ENCODE measurements around the gene RPRD2.

RPRD2 gene

DNA sequence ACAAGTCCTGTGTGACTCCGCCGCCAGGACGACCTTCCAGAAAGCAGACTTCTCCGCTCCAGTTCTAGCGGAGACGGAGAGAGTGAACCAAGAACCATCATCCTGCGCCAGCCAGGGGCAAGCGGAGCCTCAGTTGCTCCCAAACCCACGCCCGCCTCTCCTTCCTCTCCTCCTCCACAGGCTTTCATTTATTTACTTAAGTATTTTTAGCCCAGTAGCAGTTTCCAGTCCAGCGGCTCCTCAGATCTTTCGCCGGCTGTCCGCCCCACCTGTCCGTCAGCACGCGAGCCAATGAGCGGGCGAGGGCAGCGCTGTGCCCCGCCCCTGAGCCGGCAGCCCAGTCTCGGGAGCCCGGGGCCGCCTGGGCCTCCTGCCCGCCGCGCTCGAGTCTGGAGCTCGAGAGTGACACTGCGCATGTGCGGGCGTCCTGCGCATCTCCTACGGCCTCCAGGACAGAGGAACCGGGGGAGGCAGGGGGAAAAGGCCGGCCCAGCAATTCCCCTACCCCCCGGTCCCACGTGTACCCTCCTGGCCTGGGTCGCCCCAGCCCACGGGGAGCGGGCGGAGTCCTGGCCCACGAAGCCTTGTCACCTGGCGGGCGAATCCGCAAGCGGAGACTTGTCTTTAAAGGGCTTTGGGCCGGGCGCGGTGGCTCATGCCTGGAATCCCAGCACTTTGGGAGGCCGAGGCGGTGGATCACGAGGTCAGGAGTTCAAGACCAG, 151.5 kb downstream of the RPRD2 start, which contains the start of gene FALEC:
FALEC (plus strand) TSS at position 425 of the 722 bp plus-strand sequence.
- peak; percentile 78 to 83 for DNase-seq

- DNase-seq, result no peak
These were observed 152.2 kb downstream of the RPRD2 start for GRCh38 chr1:150516050-150516591.

DNA sequence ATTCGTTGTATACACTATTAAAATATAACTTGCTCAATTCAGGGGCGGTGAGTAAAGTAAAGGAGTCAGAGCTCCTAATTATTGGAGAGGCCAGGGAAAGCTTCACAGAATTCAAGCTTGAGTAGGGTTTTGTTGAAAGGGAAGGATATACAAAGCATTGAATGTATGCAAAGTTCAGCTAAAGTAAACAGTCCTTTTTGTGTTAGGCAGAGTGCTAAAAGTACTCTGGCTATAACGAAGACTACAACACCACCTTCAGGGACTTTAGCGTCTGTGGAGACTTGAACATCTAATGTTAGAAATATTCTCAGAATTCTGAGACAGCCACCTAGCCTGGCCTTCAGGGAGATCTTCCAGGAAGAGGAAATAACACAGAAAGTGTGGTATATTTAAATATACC, 152.7 kb downstream of the RPRD2 start:
- no peak for DNase-seq

DNA sequence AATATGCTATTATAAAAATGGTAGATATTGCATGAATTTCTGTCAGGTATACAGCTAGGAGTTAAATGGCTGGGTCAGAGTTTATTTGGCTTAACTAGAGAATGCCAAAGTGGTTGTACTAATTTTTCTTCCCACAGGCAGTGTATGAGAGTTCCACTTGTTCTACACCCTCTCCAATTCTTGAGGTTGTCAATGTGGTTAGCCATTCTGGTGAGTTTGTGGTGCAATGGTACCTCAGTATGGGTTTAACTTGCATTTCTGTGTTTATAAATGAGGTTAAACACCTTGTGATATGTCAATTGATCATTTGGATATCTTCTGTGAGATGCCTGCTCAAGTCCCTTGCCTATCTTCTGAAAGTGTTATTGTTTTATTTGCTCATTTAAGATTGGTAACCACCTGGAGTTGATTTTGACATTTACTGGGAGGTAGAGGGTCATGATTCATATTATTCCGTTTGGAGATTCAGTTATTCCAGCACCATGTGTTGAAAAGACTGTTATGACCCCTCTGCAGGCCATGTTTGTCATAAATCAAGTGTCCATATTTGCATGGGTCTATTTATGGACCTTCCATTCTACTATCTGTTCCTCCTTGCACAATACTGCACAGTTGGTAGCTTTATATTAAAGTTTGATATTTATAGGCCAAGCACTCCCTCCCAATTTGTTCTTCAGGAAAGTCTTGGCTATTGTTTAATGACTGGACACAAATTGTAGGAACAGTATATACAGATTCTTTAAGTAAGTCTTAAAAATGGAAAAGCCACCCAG, 157.4 kb downstream of the RPRD2 start:
- DNase-seq, result no peak

DNA sequence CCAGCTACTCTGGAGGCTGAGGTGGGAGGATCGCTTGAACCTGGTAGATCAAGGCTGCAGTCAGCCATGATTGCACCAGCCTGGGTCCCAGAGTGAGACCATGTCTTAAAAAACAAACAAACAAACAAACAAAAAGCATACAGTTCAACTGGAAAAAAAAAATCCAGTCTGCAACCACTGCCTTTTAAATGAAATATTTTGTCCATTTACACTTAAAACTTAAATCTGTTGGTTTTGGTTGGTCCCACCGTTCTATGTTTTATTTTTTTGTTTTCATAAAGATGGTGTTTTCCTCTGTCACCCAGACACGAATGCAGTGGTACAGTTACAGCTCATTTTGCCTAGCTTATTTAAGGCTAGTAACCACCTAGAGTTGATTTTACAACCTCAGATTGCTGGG, 161.4 kb downstream of the RPRD2 start:
- DNase-seq, result no peak

Measured in activated CD4-positive, alpha-beta T cell treated with anti-CD3 and anti-CD28 coated beads, Interleukin-2, amount 50 U/mL, for 4 hours (primary cell).